B cell (primary cell): ENCODE measurements around the gene SDK1.

Experiments
- CTCF ChIP-seq: fragments of 200-600 bp; IDR thresholded peaks from one replicate; pipeline ENCODE4 v1.8.0; 2022; ENCODE audit warnings: antibody characterized with exemption, mild to moderate bottlenecking
- EZH2 ChIP-seq: IDR thresholded peaks from 2 replicates; pipeline ENCODE4 v1.6.1; 2012; ENCODE audit warnings: borderline replicate concordance, low read depth, mild to moderate bottlenecking, moderate library complexity, low read length; ENCODE audit not compliant: insufficient read depth, poor library complexity, severe bottlenecking

GRCh38 chr7:3495530-3495929, 194.5 kb downstream of the SDK1 start:
- no peak for TF ChIP-seq CTCF
- TF ChIP-seq EZH2: no peak
